Measurements from ENCODE around the gene C11orf21.

C11orf21 gene

GRCh38 chr11:2305788-2306451 lies 4.2 kb upstream of the C11orf21 start:
- ChIA-PET CTCF (interaction anchor here (0.6 to 7.5 kb wide), 12 partner anchors 8 to 618 kb away, joined by 3 to 161 read pairs (median 4); no protein-coding TSS in a partner anchor), POLR2A (ENCODE audit: low non-redundant PET) (interaction anchor here (0.7 kb wide), 1 partner anchor 127 kb away, joined by 3 read pairs; no protein-coding TSS in a partner anchor)
- peak overlapping the region; percentile 81 for H3K27ac ChIP-seq
- no peak for TF ChIP-seq CTCF (conservative IDR thresholded peaks at IDR 0.05; ENCODE audit: low read depth)
- DNase-seq (ENCODE audit: low spot score) = no peak

GRCh38 chr11:2305140-2305778 lies 3.5 kb upstream of the C11orf21 start:
- H3K27ac ChIP-seq = peak overlapping the region; percentile 81
- DNase-seq (ENCODE audit: low spot score) = peak; percentile 53
- ChIA-PET CTCF (interaction anchor here (0.6 to 7.5 kb wide), 30 partner anchors 9 to 598 kb away, joined by 3 to 161 read pairs (median 4); partner anchors contain the start of gene CDKN1C), POLR2A (ENCODE audit: low non-redundant PET) (interaction anchor here (0.7 kb wide), 1 partner anchor 127 kb away, joined by 3 read pairs; no protein-coding TSS in a partner anchor)
- TF ChIP-seq CTCF (conservative IDR thresholded peaks at IDR 0.05; ENCODE audit: low read depth) = peak; percentile 77

GRCh38 chr11:2304506-2305139 lies 2.9 kb upstream of the C11orf21 start:
- DNase-seq (ENCODE audit: low spot score) = no peak
- TF ChIP-seq CTCF (conservative IDR thresholded peaks at IDR 0.05; ENCODE audit: low read depth) = no peak
- POLR2A ChIA-PET (ENCODE audit: low non-redundant PET) = no interaction called here
- peak overlapping the region; percentile 81 for H3K27ac ChIP-seq
- CTCF ChIA-PET = interaction anchor here (0.6 to 7.5 kb wide), 28 partner anchors 8 to 599 kb away, joined by 3 to 161 read pairs (median 4); partner anchors contain the start of gene CDKN1C

- POLR2A ChIA-PET (ENCODE audit: low non-redundant PET) = no interaction called here
- no peak overlapping the region for H3K27ac ChIP-seq
- CTCF ChIA-PET = interaction anchor here (0.6 to 7.5 kb wide), 10 partner anchors 7 to 122 kb away, joined by 3 to 161 read pairs (median 5); no protein-coding TSS in a partner anchor
- DNase-seq (ENCODE audit: low spot score) = no peak
- no peak for TF ChIP-seq CTCF (conservative IDR thresholded peaks at IDR 0.05; ENCODE audit: low read depth)
Observed at GRCh38 chr11:2303627-2304505, 2.1 kb upstream of the C11orf21 start.

- ChIA-PET CTCF (interaction anchor here (0.6 to 7.5 kb wide), 4 partner anchors 26 to 138 kb away, joined by 3 to 161 read pairs (median 4); no protein-coding TSS in a partner anchor), POLR2A (ENCODE audit: low non-redundant PET) (no interaction called here)
- DNase-seq (ENCODE audit: low spot score) = no peak
- no peak overlapping the region for H3K27ac ChIP-seq
- no peak for TF ChIP-seq CTCF (conservative IDR thresholded peaks at IDR 0.05; ENCODE audit: low read depth)
Observed at GRCh38 chr11:2302896-2303626, 1.3 kb upstream of the C11orf21 start.

All from RWPE1 (cell line).